Activated naive CD4-positive, alpha-beta T cell treated with anti-CD3 and anti-CD28 coated beads, Interleukin-2, amount 50 U/mL, for 24 hours (primary cell): Measurements from ENCODE around the gene MAP3K8.

Source experiments
- H3K27ac Mint-ChIP-seq: one replicate; pipeline ENCODE4 v1.8.0; 2021; ENCODE audit warnings: mild to moderate bottlenecking, mixed read lengths
- H3K27me3 Mint-ChIP-seq: one replicate; pipeline ENCODE4 v1.8.0; 2021; ENCODE audit warnings: mixed read lengths
- H3K36me3 Mint-ChIP-seq: one replicate; pipeline ENCODE4 v1.8.0; 2021; ENCODE audit warnings: mixed read lengths
- H3K4me1 Mint-ChIP-seq: one replicate; pipeline ENCODE4 v1.8.0; 2021; ENCODE audit warnings: mixed read lengths
- H3K4me3 Mint-ChIP-seq: one replicate; pipeline ENCODE4 v1.8.0; 2021; ENCODE audit warnings: mild to moderate bottlenecking, mixed read lengths
- H3K9me3 Mint-ChIP-seq: one replicate; pipeline ENCODE4 v1.8.0; 2021; ENCODE audit warnings: mixed read lengths

MAP3K8 gene

DNA sequence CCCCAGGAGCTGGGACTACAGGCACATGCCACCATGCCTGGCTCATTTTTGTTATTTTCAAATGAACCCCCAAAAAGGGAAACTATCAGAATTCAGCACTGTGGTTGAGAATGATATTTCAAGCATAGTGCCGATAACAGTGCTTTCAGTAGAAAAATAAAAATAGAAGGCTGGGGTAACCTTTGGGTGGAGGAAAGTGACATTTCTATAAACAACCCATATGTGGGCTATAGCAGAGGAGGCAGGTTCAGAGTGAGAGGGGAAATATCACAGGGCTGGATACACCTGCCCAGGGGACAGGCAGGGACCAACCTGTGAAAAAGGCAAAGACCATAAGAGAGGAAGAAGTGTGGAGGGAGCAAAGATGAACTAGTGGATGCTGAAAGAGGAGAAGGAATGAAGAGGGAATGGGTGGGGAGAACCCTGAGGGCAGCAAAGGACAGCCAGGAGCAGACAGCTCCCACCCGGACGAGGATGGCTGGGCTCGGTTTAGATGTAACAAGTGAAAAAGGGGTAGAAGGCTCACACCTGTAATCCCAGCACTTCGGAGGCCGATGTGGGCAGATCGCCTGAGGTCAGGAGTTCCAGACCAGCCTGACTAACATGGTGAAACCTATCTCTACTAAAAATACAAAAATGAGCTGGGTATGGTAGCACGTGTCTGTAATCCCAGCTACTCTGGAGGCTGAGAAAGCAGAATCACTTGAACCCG lies 56.5 kb downstream of the MAP3K8 start:
- H3K36me3 Mint-ChIP-seq = no peaks in the 10 kb centered on the region
- no peaks in the 10 kb centered on the region for H3K27me3 Mint-ChIP-seq
- peaks cover 35% of the 10 kb centered on the region for H3K4me1 Mint-ChIP-seq
- no peaks in the 10 kb centered on the region for H3K9me3 Mint-ChIP-seq
- no peak overlapping the region for H3K27ac Mint-ChIP-seq
- no peak overlapping the region for H3K4me3 Mint-ChIP-seq

DNA sequence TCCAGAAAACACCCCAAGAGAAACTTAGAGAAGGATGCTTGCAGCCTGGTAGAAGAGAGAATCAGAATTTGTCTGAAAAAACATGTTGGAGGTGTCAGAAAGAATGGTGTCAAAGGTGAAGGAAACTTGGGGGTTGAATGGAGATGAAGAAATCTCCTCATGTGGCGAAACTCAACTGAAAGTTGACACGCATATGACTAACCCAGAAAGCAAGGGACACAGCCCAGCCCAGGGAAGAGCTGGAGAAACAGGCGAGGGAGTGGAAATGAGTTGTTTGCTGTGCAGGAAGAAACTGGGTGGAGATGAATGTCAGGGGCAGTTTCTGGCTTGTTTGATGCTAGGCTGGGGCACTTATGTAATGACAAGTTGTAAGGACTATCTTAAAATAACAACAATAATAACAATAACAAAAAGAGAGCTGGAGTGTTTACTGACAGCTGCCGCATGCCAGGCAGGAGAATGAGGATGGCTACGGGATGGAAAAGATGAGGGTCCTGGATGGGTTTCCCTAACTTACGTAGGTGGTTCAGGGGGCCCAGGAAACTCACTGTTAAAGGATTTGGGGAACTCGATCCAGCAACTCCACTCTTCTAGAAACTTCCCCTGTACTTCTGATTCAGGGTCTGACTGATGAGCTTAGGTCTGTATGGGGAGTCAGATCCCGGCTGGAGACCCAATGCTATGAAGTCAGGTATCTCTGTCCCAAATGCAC lies 57.4 kb downstream of the MAP3K8 start:
- Mint-ChIP-seq H3K27ac (no peak overlapping the region), H3K9me3 (no peaks in the 10 kb centered on the region), H3K36me3 (no peaks in the 10 kb centered on the region), H3K4me3 (no peak overlapping the region), H3K4me1 (peaks cover 37% of the 10 kb centered on the region), H3K27me3 (no peaks in the 10 kb centered on the region)

DNA sequence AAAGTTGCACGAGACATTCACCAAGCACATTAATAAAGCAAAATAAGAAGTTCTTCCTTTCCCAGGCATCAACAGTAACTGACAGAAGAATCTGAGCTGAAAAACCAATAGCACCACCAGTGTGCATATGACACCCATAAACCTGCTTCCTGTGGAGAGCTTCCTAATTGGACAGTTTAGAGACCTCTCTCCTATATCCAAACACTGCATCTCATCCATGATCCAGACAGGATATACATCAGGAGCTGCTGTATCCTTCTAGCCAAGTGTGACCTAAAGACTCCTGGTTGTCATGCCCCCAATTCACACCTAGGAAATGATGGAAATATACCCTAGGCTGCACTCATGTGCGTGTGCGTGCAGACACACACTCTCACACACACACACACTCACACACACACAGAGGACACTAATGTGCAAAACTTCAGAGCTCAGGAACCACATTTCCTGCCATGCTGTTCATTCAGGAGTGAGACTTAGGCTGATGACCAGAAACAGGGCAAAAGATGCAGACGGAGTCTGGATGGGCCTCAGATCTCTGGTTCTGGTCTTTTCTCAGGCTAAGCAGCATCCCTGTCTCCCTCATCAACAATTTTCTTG lies 58.0 kb downstream of the MAP3K8 start:
- no peak overlapping the region for H3K4me3 Mint-ChIP-seq

DNA sequence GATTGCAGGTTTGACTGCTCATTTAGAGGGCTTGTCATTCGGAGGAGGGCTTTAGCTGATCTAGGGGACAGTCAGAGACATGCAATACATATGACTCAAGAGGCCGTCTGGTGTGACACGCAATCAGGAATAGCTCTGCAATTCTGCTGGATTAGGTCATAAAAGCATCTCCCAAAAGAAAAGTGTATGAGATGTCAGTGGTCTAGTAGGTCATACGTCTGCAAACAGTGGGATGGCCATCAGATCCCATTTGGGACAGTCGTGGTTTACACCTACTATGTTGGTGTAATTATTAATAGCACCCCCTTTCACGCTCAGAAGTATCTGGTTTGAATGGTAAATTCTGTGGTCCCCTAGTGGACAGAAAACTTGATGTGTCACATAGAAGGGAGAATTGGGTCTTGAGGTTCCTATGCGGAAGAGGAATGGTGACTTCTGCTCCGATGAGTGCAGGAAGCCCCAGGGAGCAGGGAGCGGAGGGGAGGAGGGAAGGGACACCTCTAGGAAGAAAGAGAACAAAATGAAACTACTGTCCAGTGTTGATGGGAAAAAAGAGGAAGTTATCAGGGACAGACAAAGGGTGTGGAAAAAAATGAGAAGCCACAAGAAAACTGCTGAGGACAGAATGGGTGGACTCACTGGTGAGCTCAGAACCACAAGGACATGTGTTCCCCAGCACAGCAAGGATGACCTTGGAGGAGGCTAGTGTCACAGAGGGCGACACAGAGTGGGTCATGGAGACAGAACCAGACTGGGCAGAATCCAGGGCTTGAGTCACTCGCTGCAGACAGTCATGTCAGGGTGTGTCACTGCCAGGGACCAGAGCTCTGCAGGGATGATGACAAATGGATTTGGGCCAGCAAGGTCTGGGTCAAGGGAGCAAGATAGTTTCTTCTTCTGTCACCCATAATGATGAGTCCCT lies 59.9 kb downstream of the MAP3K8 start:
- Mint-ChIP-seq H3K4me3 (no peak overlapping the region), H3K4me1 (peaks cover 54% of the 10 kb centered on the region), H3K27ac (no peak overlapping the region), H3K27me3 (no peaks in the 10 kb centered on the region), H3K9me3 (no peaks in the 10 kb centered on the region), H3K36me3 (no peaks in the 10 kb centered on the region)

More for the DNA sequence above, 58.0 kb downstream of the MAP3K8 start:
- Mint-ChIP-seq H3K36me3 (no peaks in the 10 kb centered on the region), H3K4me1 (peaks cover 40% of the 10 kb centered on the region), H3K27me3 (no peaks in the 10 kb centered on the region), H3K9me3 (no peaks in the 10 kb centered on the region), H3K27ac (no peak overlapping the region)

DNA sequence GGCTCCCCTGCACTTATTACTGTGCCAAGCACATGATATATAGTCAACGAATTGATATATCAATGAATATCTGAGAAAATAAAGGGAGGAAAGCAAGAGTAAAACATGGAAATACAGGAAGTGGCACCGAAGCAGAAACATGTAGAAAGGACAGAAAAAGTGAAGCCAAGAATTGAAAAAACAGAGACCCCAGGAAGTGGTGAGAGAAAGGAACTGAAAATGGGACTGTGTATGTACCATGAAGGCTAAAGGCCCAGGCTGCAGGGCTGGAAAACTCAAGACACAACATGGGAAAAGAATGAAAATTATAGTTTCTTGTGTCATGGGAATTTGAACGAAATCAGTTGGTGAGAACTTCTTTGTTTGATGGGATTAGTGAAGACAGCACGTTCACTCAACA lies 60.6 kb downstream of the MAP3K8 start:
- no peaks in the 10 kb centered on the region for H3K27me3 Mint-ChIP-seq
- H3K27ac Mint-ChIP-seq = peak overlapping the region; percentile 1
- no peak overlapping the region for H3K4me3 Mint-ChIP-seq
- no peaks in the 10 kb centered on the region for H3K36me3 Mint-ChIP-seq
- H3K9me3 Mint-ChIP-seq = no peaks in the 10 kb centered on the region
- peaks cover 54% of the 10 kb centered on the region for H3K4me1 Mint-ChIP-seq

DNA sequence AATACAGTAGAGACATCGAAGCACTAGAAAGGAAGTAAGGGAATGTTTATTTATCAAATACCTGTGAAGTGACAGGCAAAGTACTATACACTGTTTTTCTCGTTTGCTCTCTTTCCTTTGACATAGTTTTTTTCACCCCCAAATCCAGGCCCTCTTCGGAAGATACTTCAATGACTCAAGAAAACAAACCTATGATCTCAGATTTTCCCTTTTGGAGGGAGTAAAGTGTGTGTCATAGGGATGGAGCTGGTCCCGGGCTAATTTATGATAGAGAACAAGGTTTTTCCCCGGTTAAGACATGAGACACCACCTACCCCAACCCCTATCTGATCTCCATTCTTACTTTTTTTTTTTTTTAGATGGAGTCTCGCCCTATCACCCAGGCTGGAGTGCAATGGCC lies 61.7 kb downstream of the MAP3K8 start:
- peaks cover 54% of the 10 kb centered on the region for H3K4me1 Mint-ChIP-seq
- no peaks in the 10 kb centered on the region for H3K27me3 Mint-ChIP-seq
- no peaks in the 10 kb centered on the region for H3K36me3 Mint-ChIP-seq
- H3K27ac Mint-ChIP-seq = no peak overlapping the region
- H3K9me3 Mint-ChIP-seq = no peaks in the 10 kb centered on the region
- no peak overlapping the region for H3K4me3 Mint-ChIP-seq

DNA sequence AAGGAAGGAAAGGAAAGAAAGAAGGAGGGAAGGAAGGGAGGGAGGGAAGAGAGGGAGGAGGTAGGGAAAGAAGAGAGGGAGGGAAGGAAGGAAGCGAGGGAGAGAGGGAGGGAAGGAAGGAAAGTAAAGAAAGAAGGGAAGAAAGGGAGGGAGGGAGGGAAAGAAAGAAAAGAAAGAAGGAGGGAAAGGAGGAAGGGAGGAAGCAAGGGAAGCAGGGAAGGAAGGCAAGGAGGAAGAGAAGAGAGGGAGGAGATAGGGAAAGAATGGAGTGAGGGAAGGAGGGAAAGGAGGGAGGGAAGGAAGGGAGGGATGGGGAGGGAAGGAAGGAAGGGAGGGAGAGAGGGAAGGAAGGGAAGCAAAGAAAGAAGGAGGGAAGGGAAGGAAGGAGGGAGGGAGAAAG lies 65.8 kb downstream of the MAP3K8 start:
- Mint-ChIP-seq H3K4me1 (peaks cover 36% of the 10 kb centered on the region), H3K27me3 (no peaks in the 10 kb centered on the region), H3K27ac (no peak overlapping the region), H3K36me3 (no peaks in the 10 kb centered on the region), H3K9me3 (no peaks in the 10 kb centered on the region), H3K4me3 (no peak overlapping the region)

DNA sequence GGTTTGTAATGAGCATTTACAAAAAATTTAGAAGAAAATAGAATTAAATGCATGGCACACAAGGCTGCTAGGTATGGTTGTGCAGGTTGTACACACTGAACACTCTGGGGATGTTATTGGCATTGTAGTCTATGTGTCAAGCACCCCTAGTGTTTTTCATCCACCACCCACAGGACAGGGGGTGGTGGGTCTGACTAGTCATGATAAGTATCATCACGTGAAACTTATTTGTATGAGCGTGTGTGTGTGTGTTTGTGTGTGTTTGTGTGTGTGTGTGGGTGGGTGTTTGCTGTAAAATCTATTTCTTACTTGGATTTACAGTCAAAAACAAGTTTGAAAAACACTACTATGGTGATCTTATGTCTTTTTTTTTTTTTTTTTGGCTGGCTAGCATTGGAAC lies 66.5 kb downstream of the MAP3K8 start:
- no peak overlapping the region for H3K4me3 Mint-ChIP-seq
- H3K9me3 Mint-ChIP-seq = no peaks in the 10 kb centered on the region
- H3K36me3 Mint-ChIP-seq = no peaks in the 10 kb centered on the region
- peaks cover 34% of the 10 kb centered on the region for H3K4me1 Mint-ChIP-seq
- peak overlapping the region; percentile 24 for H3K27ac Mint-ChIP-seq
- H3K27me3 Mint-ChIP-seq = no peaks in the 10 kb centered on the region

DNA sequence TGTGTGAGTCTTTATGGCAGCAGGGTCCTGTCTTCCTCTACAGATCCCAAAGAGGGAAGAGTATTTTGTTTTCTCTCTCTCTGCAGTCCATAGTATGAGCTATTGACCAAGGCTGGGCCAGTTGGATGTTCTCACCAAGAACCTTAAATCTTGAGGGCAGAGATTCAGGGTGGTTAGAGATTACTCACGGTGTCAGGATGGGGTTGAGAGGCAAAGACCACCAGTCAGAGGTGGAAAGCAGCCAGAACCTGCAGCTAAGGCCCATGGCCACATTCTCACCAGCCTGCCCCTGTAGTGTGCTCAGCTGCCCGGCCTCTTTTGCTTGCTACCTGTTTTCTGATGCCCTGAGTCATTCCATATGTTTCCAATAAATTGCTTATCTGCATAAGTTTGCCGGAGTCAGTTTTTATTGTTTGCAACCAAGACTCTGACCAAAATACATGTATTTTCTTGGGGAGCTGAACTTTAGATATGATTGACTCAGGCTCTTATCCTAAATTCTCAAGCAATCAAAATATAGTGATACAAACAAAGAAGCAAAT lies 67.0 kb downstream of the MAP3K8 start:
- no peaks in the 10 kb centered on the region for H3K36me3 Mint-ChIP-seq
- H3K4me3 Mint-ChIP-seq = no peak overlapping the region
- H3K4me1 Mint-ChIP-seq = peaks cover 37% of the 10 kb centered on the region
- H3K9me3 Mint-ChIP-seq = no peaks in the 10 kb centered on the region
- no peaks in the 10 kb centered on the region for H3K27me3 Mint-ChIP-seq
- H3K27ac Mint-ChIP-seq = peak overlapping the region; percentile 24

DNA sequence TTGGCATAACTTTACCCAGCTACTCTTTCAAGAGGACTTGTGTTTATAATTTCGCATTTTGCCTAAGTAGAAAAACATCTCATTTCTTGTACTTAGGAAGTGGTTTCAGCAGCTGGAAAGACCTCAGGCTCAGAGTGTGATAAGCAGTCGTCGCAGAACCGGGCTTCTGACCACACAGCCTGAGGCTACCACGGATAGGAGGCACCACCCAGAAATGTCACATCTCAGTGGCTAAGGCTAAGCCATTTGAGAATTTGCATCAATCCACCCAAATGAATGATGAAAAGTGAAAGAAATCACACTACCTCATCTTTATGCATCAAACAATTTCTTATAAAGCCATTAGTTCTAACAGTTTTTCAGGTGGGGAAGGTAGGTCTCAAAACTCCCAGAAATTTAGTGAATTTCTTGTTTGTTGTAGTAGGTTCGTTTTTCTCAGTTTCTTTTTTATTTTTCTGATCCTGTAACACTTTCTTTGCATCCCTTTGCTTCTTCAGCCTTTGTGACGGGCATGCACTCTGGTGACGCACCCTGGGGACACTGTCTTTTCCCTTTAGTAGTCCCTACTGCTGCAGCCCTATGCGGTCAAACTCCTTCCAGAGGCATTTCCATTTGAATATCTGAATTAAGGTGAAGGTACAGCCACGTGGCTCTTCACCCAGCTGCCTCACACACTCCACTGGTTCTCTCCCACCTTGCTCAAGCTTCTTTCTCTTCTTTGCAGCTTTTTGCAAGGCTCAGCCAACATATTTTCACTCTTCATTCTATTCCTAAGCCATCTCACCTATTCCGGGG lies 68.5 kb downstream of the MAP3K8 start:
- Mint-ChIP-seq H3K4me1 (peaks cover 36% of the 10 kb centered on the region), H3K4me3 (no peak overlapping the region), H3K27me3 (no peaks in the 10 kb centered on the region), H3K9me3 (no peaks in the 10 kb centered on the region), H3K27ac (no peak overlapping the region), H3K36me3 (no peaks in the 10 kb centered on the region)

DNA sequence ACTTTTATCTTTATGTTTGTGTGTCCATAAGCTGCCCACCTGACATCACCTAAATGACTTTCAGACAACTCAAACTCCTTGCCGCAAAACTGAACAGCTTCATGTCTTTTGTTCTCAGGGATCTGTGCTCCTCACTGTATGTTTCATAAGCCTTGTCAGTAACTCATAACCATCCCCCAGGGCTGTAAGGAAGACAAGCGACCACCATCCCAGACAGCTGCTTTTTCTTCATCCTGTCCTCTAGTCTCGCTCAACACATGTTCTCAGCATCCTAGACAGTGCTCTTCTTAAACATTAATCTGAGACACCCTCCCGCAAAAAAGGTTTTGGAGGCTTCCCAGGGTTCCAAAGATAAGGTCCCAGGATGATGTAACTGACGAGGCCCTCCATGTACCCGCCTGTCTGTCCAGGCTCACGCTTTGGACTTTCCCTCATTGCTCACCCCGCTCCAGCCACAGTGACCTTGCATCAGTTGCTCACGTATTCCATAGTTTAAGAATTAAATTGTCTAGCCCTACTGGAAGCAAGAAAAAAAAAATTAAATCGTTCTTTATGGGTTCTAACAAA lies 69.8 kb downstream of the MAP3K8 start:
- no peak overlapping the region for H3K27ac Mint-ChIP-seq

DNA sequence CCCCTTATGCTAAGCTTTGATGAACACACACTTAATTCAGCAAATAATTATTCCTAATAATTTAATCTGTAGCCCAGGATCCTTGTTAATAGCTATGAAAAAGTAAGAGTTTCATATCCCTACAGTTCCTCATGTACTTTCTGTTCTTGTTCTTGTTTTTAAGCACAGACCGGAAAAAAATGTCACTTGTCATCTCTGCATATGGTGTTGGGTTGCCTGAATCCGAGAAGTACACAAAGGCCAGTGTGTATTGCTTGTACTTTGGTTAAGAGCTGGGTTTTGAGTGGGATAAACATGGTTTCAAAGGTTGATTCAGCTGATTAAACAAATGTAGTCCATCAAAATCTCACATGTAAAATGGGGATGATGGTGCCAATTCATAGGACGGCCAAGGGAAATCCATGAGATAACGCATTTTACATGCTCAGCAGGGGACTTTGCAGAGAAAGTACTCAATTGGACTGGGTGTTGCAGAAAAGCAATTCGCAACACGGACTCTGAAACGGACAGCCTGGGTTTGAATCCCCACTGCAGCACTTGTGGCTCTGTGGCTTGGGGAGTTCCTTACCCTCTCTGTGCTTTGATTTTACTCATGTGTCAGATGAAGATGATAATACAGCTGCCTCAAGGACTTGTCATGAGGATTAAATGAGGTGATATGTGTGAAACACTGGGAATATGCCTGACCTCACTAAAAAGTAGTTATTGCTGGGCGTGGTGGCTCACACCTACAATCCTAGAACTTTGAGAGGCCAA lies 71.7 kb downstream of the MAP3K8 start:
- no peaks in the 10 kb centered on the region for H3K36me3 Mint-ChIP-seq
- H3K4me3 Mint-ChIP-seq = no peak overlapping the region
- no peaks in the 10 kb centered on the region for H3K27me3 Mint-ChIP-seq
- H3K4me1 Mint-ChIP-seq = peaks cover 26% of the 10 kb centered on the region
- no peaks in the 10 kb centered on the region for H3K9me3 Mint-ChIP-seq
- H3K27ac Mint-ChIP-seq = no peak overlapping the region

More for the DNA sequence above, 69.8 kb downstream of the MAP3K8 start:
- H3K4me3 Mint-ChIP-seq = no peak overlapping the region
- no peaks in the 10 kb centered on the region for H3K9me3 Mint-ChIP-seq
- peaks cover 26% of the 10 kb centered on the region for H3K4me1 Mint-ChIP-seq
- no peaks in the 10 kb centered on the region for H3K36me3 Mint-ChIP-seq
- no peaks in the 10 kb centered on the region for H3K27me3 Mint-ChIP-seq

DNA sequence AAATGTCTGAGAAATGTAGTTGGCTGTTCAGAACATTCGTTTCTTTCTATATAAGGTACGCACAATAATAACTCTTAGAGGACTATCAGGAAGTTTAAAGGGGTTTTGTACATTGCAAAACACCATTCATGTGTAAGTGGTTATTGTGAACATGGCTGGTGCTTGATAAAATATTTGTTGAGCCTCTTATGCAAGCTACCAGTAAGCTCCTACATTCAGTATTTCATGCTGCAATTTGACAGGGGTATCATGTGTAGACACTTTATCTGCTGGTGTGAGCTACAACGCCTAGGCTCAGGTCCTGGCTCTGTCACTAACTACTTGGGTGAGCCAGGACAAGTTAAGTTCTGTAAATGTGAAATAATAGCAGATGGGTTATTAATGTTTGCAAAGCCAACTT lies 75.5 kb downstream of the MAP3K8 start:
- H3K27me3 Mint-ChIP-seq = no peaks in the 10 kb centered on the region
- H3K27ac Mint-ChIP-seq = no peak overlapping the region
- H3K9me3 Mint-ChIP-seq = no peaks in the 10 kb centered on the region
- H3K36me3 Mint-ChIP-seq = no peaks in the 10 kb centered on the region
- no peak overlapping the region for H3K4me3 Mint-ChIP-seq
- peaks cover 11% of the 10 kb centered on the region for H3K4me1 Mint-ChIP-seq
